AG04450 (cell line): ENCODE data around the gene PARD6G. TPM values are rescaled to one million over a fixed set of nuclear protein-coding genes. Genes with fewer than 3 reads are reported as not detected.

Source experiments
- CTCF ChIA-PET: fragments of 300-600, 350-600 bp; formaldehyde crosslinking; extraction: SDS; loops from one replicate; lab custom pipeline; 2022; ENCODE audit warnings: antibody characterized with exemption, inconsistent platforms; lab: Charles Lee
- POLR2A ChIA-PET: fragments of 350-600 bp; formaldehyde crosslinking; extraction: SDS; loops from one replicate; lab custom pipeline; 2021; ENCODE audit warnings: antibody characterized with exemption, inconsistent platforms; lab: Yijun Ruan, JAX
- DNase-seq: peaks from one replicate; pipeline ENCODE4 v3.0.0-alpha.2; 2011; ENCODE audit warnings: low read depth, low spot score
- H3K27ac ChIP-seq: one replicate; pipeline ENCODE4 v1.5.1; 2012; ENCODE audit warnings: low read depth, low read length, control low read depth
- H3K27me3 ChIP-seq: one replicate; pipeline ENCODE4 v1.6.0; 2012; ENCODE audit warnings: low read length; ENCODE audit not compliant: control insufficient read depth, insufficient read depth
- H3K4me3 ChIP-seq: 2 replicates; pipeline ENCODE4 v1.5.1; 2011; ENCODE audit warnings: mild to moderate bottlenecking, low read depth, low read length, control low read depth
- H3K9me3 ChIP-seq: 2 replicates; pipeline ENCODE4 v1.5.1; 2012; ENCODE audit warnings: low read length; ENCODE audit not compliant: control insufficient read depth, insufficient read depth
- polyA plus RNA-seq: library from polyadenylated mRNA; depleted of rRNA; stranded (reverse); fragments of >200 nt; gene quantifications from 2 replicates; pipeline ENCODE4 v1.2.3, GENCODE V29; 2011
- TF ChIP-seq, protein P1 (sequence below): IDR thresholded peaks from 2 replicates; pipeline ENCODE4 v1.5.1; 2011; ENCODE audit warnings: low read depth, low read length, control low read depth, inconsistent platforms

PARD6G gene
- polyA plus RNA-seq, 1 experiment = 11.2 TPM

DNA sequence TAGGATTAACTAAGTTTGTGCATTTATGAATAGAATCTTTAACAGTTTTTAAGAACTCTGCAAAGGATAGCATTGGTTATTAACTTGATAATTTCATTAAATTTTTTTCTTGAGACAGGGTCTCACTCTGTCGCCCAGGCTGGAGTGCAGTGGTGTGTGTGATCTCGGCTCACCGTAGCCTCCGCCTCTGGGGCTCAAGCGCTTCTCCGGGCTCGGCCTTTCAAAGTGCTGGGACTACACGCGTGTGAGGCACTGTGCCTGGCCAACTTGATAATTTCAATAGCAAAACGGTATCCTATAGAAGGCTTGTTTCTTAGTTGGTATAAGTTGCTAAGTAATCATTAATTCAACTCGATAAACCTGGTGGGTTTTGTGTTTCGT, 100.3 kb downstream of the PARD6G start:
- no peaks in the 10 kb centered on the region for H3K27me3 ChIP-seq
- ChIA-PET CTCF (interaction anchor here (0.8 kb wide), 1 partner anchor 11 kb away, joined by 3 read pairs; no protein-coding TSS in a partner anchor), POLR2A (interaction anchor here (1.2 kb wide), 2 partner anchors 34 to 38 kb away, joined by 3 to 5 read pairs; partner anchors contain the start of gene ADNP2)
- no peak overlapping the region for H3K27ac ChIP-seq
- no peak for DNase-seq
- no peaks in the 10 kb centered on the region for H3K9me3 ChIP-seq
- H3K4me3 ChIP-seq = peak overlapping the region; percentile 78
- TF ChIP-seq, protein P1, sequence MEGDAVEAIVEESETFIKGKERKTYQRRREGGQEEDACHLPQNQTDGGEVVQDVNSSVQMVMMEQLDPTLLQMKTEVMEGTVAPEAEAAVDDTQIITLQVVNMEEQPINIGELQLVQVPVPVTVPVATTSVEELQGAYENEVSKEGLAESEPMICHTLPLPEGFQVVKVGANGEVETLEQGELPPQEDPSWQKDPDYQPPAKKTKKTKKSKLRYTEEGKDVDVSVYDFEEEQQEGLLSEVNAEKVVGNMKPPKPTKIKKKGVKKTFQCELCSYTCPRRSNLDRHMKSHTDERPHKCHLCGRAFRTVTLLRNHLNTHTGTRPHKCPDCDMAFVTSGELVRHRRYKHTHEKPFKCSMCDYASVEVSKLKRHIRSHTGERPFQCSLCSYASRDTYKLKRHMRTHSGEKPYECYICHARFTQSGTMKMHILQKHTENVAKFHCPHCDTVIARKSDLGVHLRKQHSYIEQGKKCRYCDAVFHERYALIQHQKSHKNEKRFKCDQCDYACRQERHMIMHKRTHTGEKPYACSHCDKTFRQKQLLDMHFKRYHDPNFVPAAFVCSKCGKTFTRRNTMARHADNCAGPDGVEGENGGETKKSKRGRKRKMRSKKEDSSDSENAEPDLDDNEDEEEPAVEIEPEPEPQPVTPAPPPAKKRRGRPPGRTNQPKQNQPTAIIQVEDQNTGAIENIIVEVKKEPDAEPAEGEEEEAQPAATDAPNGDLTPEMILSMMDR = no peak

DNA sequence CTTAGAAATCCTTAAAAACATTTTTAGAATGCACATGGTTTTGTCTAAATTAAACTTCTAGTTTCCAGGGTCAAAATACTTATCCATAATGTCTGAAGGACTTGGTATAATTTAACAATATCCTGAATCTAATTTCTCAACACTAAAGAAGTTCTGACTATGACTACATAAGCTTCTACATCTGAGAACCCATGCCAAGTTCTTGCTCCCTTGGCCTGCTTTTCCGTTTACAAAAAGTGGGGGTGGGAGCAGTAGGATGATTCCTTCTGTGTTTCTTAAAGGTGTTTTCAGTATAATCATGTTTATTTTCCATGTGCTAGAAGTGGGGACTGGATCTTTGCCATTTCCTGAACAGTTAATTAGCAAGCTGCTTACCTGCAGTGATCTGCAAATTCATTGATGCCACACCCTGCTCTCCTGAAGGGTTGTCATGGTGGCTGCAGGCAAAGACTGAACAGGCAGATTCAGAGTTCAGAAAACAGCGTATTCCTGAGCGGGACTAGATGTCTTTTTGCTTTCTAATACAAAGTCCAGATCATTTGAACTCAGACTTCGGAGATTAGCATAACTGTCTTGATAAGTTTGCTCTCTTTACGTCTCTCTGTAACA, 102.0 kb downstream of the PARD6G start:
- H3K27ac ChIP-seq = no peak overlapping the region
- H3K4me3 ChIP-seq = no peak overlapping the region
- no peaks in the 10 kb centered on the region for H3K9me3 ChIP-seq
- CTCF ChIA-PET = interaction anchor here (0.6 to 3.2 kb wide), 5 partner anchors 8 to 13 kb away, joined by 3 to 31 read pairs (median 4); no protein-coding TSS in a partner anchor
- DNase-seq = no peak
- H3K27me3 ChIP-seq = no peaks in the 10 kb centered on the region
- POLR2A ChIA-PET = interaction anchor here (0.5 kb wide), 1 partner anchor 9 kb away, joined by 3 read pairs; no protein-coding TSS in a partner anchor
- TF ChIP-seq, protein P1 = no peak

DNA sequence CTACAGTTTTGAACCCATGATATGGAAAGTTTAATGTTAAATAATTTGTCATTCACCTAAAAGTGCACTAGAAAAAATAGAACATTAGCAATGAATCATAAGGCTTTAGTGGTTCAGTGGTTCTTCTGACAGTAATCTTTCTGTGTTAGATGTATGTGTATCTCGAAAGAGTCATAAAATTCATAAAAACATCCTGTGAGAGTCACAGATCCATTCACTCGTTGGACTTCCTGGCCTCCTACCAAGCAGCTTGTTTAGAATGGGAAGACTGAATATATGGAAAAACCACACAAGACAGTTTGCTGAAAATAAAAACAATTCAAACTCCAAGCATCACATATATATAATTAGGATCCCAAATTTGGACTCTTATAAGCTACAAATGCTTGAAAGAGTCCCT, 103.4 kb downstream of the PARD6G start:
- TF ChIP-seq, protein P1 = no peak
- no peaks in the 10 kb centered on the region for H3K9me3 ChIP-seq
- H3K4me3 ChIP-seq = no peak overlapping the region
- H3K27ac ChIP-seq = peak overlapping the region; percentile 41
- ChIA-PET POLR2A (interaction anchor here (0.7 kb wide), 1 partner anchor 12 kb away, joined by 3 read pairs; no protein-coding TSS in a partner anchor), CTCF (interaction anchor here (1.2 to 3.2 kb wide), 5 partner anchors 10 to 27 kb away, joined by 3 to 31 read pairs (median 4); no protein-coding TSS in a partner anchor)
- no peak for DNase-seq
- H3K27me3 ChIP-seq = no peaks in the 10 kb centered on the region

DNA sequence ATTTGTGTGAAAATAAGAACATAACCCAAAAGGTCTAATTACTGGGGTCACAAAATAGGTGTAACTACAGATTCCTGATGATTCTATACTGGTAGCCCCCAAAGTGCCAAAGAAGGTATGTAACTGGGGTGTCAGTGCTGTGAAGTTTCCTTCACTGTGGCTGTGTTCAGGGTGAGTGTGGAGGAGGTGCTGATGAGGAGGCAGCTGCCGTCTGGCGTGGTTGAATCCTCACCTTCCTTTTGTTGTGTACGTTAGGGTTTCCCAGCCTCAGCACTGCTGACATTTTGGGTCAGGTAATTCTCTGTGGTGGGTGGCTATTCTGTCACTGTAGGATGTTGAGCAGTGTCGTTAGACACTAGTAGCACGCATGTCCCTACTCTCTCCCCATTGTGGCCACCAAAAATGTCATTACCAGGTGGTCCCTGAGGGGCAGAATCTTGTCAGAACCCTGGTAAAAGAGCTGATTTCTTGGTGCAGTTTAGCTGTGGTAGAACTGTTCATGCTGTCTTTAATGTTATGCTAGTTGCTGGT, 106.8 kb downstream of the PARD6G start:
- no peak for DNase-seq
- no peak overlapping the region for H3K4me3 ChIP-seq
- H3K27ac ChIP-seq = no peak overlapping the region
- ChIA-PET CTCF (interaction anchor here (1.2 kb wide), 1 partner anchor 11 kb away, joined by 3 read pairs; no protein-coding TSS in a partner anchor), POLR2A (no interaction called here)
- no peaks in the 10 kb centered on the region; the same call in 1 of the 2 replicates for H3K9me3 ChIP-seq
- no peaks in the 10 kb centered on the region for H3K27me3 ChIP-seq
- TF ChIP-seq, protein P1 = no peak

DNA sequence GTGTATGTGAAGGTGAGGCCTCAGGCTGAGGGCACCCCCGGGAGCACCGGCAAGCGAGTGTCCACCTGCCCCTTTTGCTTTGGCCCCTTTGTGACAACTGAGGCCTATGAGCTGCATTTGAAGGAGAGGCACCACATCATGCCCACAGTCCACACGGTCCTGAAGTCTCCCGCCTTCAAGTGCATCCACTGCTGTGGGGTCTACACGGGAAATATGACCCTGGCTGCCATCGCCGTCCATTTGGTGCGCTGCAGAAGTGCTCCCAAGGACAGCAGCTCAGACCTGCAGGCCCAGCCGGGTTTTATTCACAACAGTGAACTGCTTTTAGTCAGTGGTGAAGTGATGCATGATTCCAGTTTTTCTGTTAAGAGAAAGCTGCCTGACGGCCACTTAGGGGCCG, 109.3 kb downstream of the PARD6G start:
- Histone ChIP-seq H3K9me3 (no peaks in the 10 kb centered on the region; the same call in 1 of the 2 replicates), H3K27ac (no peak overlapping the region), H3K4me3 (no peak overlapping the region), H3K27me3 (no peaks in the 10 kb centered on the region)
- POLR2A ChIA-PET = no interaction called here
- CTCF ChIA-PET = no interaction called here
- DNase-seq = no peak
- TF ChIP-seq, protein P1 = no peak
